Heart right ventricle (tissue), 16 donors: ENCODE data around the gene CRACR2B. TPM values are rescaled to one million over a fixed set of nuclear protein-coding genes. Genes with fewer than 3 reads are reported as not detected.

Experiments
- ATAC-seq, 8 donors: fragments of 200-7000 bp; cut with Tn5 transposase; one replicate each; pipeline ENCODE4 v1.9.1; 2020; ENCODE audit warnings: mild to moderate bottlenecking in 8 of 8, moderate library complexity in 8 of 8, moderate number of reproducible peaks in 1 of 8
- DNase-seq, 2 donors: peaks; one replicate each; pipeline ENCODE4 v3.0.0-alpha.2; 2020
- H3K27ac ChIP-seq, 10 donors: fragments of 200-600 bp; sonication (generic) in 2 of 10; one replicate each; pipeline versions ENCODE4 v1.5.0 to v1.8.0; 2020 to 2022; ENCODE audit warnings: mild to moderate bottlenecking in 3 of 10
- H3K27me3 ChIP-seq, 7 donors: fragments of 200-600 bp; one replicate each; pipeline ENCODE4 v1.8.0; 2021 to 2022; ENCODE audit warnings: mild to moderate bottlenecking in 2 of 7
- H3K36me3 ChIP-seq, 9 donors: fragments of 200-600 bp; sonication (generic) in 1 of 9; one replicate each; pipeline versions ENCODE4 v1.5.0 to v1.8.0; 2020 to 2022; ENCODE audit warnings: mild to moderate bottlenecking in 2 of 9
- H3K4me1 ChIP-seq, 9 donors: fragments of 200-600 bp; sonication (generic) in 1 of 9; one replicate each; pipeline versions ENCODE4 v1.5.0 to v1.8.0; 2020 to 2022; ENCODE audit warnings: mild to moderate bottlenecking in 4 of 9
- H3K4me3 ChIP-seq, 10 donors: fragments of 200-600 bp; sonication (generic) in 2 of 10; one replicate each; pipeline versions ENCODE4 v1.5.0 to v1.8.0; 2020 to 2022; ENCODE audit warnings: mild to moderate bottlenecking in 7 of 10, moderate library complexity in 2 of 10
- H3K9me3 ChIP-seq, 11 donors: fragments of 200-600 bp in 10 of 11; sonication (generic) in 2 of 11; one replicate each; pipeline versions ENCODE4 v1.5.0 to v1.8.0; 2013 to 2022; ENCODE audit warnings: mild to moderate bottlenecking in 2 of 11, control low read depth in 1 of 11, moderate library complexity in 1 of 11
- WGBS, 2 donors: extraction: QIAGEN DNeasy Blood & Tissue Kit; methylation state at CpG; one replicate each; pipeline ENCODE4 v1.1.7; 2013; ENCODE audit warnings: inconsistent platforms in 1 of 2; 5-methylcytosine and 5-hydroxymethylcytosine counted together
- intact Hi-C, 10 donors: fragments of 100-400 bp; cut with DNase I; formaldehyde crosslinking; loops; one replicate each; pipeline versions ENCODE4 v1.11.1 to v1.14.2; 2022
- polyA plus RNA-seq, 2 donors: library from polyadenylated mRNA; stranded (reverse); fragments of 200-250 nt; gene quantifications; one replicate each; pipeline ENCODE4 v1.2.3, GENCODE V29; 2013
- total RNA-seq, 10 donors: library from RNA; stranded (reverse); fragmentation: NEBNext Ultra II Directional in 3 of 10; extraction: Animal tissue kit (Norgen Biotek cat#: 25700) in 3 of 10; gene quantifications; one replicate each; pipeline versions ENCODE4 v1.2.1 to v1.2.4, GENCODE V29; 2021 to 2023
- TF ChIP-seq, protein P1 (sequence below), 9 donors: fragments of 200-600 bp; sonication (generic) in 2 of 9; IDR thresholded peaks; one replicate each; pipeline versions ENCODE4 v1.5.0 to v1.8.0; 2021 to 2022; ENCODE audit warnings: antibody characterized with exemption in 9 of 9, mild to moderate bottlenecking in 5 of 9, moderate library complexity in 1 of 9
- donor health status: Arrhythmogenic right ventricular cardiomyopathy.
- donor health status: ischemic (EF 13 %, LVEDD 7.1; RV severe dilation, severe dysfunction).
- donor health status: healthy with polysubstance abuse.
- donor health status: DM: no; HTN: yes; CAD: no.
- donor health status: DM: no; HTN: no; CAD: no.
- donor health status: ischemic (EF 25% LVEDD 6.9; RV normal size, moderate dysfunction).
- donor health status: ischemic (EF 25% LVEDD 5.7; RV mildly dilated, moderate dysfunction).
- donor health status: healthy.
- donor health status: DM: yes; HTN: yes; CAD: no.
- donor health status: Ischemic cardiomyopathy.
- donor health status: ischemic (EF 35%, LVEDD 5.7; RV mildly dilated, moderate dysfunction).
- donor health status: nonischemic (EF 11% LVEDD 7.7; RV severe dilation, severe dysfunction).
- donor health status: DM: yes; HTN: yes; CAD: no.
- donor health status: PGD.
- donor health status: ischemic (EF 29% LVEDD 5.4; RV normal size, mild dysfunction).
- donor health status: nonischemic (EF 23%, LVEDD 6.1; RV moderate dilation, normal function).

Gene CRACR2B
- total and polyA plus RNA-seq, 12 donors: 11.4 to 72.3 (median 17.0) TPM

DNA sequence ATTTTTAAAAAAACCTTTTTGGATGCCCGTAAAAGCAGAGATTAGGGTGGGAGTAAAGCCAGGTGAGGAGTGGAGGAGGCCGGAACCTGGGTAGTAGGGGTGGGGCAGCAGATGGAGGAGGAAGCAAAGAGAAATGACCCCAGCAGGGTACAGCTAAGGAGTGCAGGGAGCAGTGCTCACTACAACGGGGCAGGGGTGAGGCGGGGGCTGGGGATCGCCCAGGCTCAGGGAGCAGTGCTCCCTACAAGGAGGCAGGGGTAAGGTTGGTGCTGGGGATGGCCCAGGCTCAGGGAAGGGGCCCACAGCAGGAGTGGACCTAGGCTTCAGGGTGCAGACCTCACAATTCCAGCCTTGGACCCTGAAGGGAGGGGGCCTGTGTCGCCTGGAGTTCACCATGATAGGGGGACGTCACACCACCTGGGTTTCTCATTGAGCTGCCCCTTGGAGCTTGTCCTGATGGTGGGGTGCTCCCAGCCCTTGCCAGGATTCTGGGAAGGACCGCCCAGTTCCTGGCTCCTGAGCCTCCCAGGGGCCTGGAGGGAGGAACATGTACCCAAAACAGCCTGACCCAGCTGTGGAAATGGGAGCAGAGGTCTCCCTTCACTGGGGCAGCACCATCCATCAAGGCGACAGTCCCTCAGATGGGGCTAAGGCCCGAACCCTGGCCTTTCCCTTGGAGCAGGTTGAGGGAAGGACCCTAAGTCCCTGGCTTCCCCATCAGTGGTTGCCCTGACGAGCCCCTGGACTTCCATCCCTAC lies 11.9 kb upstream of the CRACR2B start:
- Histone ChIP-seq H3K4me1 (peaks cover 6 to 32% (median 25%) of the 10 kb centered on the region in 9 donors), H3K36me3 (peaks cover 0 to 44% (median 23%) of the 10 kb centered on the region in 9 donors), H3K9me3 (no peaks in the 10 kb centered on the region), H3K27ac (no peak overlapping the region), H3K27me3 (no peaks in the 10 kb centered on the region), H3K4me3 (no peak overlapping the region)
- ATAC-seq: no peak
- intact Hi-C loops: no loop called here
- TF ChIP-seq, protein P1, sequence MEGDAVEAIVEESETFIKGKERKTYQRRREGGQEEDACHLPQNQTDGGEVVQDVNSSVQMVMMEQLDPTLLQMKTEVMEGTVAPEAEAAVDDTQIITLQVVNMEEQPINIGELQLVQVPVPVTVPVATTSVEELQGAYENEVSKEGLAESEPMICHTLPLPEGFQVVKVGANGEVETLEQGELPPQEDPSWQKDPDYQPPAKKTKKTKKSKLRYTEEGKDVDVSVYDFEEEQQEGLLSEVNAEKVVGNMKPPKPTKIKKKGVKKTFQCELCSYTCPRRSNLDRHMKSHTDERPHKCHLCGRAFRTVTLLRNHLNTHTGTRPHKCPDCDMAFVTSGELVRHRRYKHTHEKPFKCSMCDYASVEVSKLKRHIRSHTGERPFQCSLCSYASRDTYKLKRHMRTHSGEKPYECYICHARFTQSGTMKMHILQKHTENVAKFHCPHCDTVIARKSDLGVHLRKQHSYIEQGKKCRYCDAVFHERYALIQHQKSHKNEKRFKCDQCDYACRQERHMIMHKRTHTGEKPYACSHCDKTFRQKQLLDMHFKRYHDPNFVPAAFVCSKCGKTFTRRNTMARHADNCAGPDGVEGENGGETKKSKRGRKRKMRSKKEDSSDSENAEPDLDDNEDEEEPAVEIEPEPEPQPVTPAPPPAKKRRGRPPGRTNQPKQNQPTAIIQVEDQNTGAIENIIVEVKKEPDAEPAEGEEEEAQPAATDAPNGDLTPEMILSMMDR (IDR thresholded peaks at IDR 0.05): no peak
- 85 to 90% methylated on average over 11 of the region's 11 CpGs for WGBS, 2 donors
- DNase-seq: no peak

DNA sequence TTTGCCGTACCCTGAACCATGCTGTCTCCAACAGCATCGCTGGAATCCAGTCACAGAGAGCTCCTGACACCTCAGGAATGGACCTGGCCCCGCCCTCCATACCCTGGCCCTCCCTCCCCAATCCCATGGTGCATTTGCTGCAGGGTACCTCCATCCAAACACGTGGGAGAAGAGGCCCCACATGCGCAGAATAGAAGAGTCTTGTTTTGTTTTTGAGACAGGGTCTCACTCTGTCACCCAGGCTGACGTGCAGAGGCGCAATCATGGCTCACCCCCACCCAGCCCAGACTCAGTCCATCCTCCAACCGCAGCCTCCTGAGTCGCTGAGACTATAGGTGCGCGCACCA lies 11.3 kb upstream of the CRACR2B start:
- TF ChIP-seq, protein P1 (IDR thresholded peaks at IDR 0.05): no peak
- Histone ChIP-seq H3K36me3 (peaks cover 0 to 42% (median 23%) of the 10 kb centered on the region in 9 donors), H3K4me1 (peaks cover 8 to 32% (median 25%) of the 10 kb centered on the region in 9 donors), H3K4me3 (no peak overlapping the region), H3K9me3 (no peaks in the 10 kb centered on the region), H3K27ac (no peak overlapping the region), H3K27me3 (no peaks in the 10 kb centered on the region)
- DNase-seq (no peak), ATAC-seq (no peak)
- WGBS, 2 donors: 78 to 80% methylated on average over 11 of the region's 11 CpGs
- intact Hi-C loops: no loop called here

DNA sequence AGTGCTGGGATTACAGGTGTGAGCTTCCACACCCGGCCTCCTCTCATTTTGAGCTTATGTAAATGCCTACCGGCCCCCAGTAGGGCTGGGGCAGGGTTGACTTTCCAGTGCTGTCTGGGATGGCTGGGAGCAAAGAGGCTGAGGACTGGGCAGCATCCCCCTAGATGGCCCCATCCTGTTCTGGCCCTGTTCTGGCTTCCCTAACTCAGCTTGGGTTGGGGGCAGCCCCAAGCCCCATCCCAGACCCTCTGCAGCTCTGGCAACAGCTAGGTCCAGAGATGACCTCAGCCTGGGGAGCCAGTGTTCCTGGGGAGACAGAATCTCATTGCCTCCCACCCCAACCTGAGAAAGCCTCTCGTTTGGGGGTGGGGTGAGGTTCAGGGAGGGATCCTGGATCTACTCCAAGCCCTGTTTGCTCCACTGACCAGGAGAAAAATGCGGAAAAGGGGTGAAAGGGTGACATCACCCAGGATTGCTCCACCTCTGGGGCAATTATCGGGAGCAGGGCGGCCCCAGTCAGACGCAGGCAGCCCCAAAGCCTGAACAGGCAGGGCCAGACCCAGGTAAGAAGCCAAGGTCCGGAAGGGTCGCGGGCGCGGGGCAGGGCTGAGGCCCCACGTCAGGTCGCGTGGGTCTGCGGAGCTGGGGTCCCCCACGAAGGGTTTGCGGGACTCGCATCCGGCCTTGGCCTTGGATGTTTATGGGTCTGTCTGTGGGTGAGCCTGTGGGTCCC lies 9.2 kb upstream of the CRACR2B start, which contains the start of gene PNPLA2:
Gene PNPLA2 (plus strand): TSS at position 519 of the 733 bp plus-strand sequence. CDS start 805 bp downstream, outside the sequence.
- 32% methylated on average over 20 of the region's 20 CpGs for WGBS, 2 donors
- Histone ChIP-seq H3K27ac (peak within 1 kb of the TSS; percentile 87 to 99 (median 98)), H3K36me3 (peaks cover 0 to 42% (median 6%) of the 10 kb centered on the region in 9 donors), H3K27me3 (no peaks in the 10 kb centered on the region), H3K9me3 (no peaks in the 10 kb centered on the region), H3K4me3 (peak within 1 kb of the TSS; percentile 69 to 99 (median 92)), H3K4me1 (peaks cover 16 to 43% (median 34%) of the 10 kb centered on the region in 9 donors)
- TF ChIP-seq, protein P1 (IDR thresholded peaks at IDR 0.05): no peak
- intact Hi-C loops: no loop called here
- DNase-seq (no peak), ATAC-seq (peak in 4 of 8 donors; percentile 0 to 1 (median 0))

DNA sequence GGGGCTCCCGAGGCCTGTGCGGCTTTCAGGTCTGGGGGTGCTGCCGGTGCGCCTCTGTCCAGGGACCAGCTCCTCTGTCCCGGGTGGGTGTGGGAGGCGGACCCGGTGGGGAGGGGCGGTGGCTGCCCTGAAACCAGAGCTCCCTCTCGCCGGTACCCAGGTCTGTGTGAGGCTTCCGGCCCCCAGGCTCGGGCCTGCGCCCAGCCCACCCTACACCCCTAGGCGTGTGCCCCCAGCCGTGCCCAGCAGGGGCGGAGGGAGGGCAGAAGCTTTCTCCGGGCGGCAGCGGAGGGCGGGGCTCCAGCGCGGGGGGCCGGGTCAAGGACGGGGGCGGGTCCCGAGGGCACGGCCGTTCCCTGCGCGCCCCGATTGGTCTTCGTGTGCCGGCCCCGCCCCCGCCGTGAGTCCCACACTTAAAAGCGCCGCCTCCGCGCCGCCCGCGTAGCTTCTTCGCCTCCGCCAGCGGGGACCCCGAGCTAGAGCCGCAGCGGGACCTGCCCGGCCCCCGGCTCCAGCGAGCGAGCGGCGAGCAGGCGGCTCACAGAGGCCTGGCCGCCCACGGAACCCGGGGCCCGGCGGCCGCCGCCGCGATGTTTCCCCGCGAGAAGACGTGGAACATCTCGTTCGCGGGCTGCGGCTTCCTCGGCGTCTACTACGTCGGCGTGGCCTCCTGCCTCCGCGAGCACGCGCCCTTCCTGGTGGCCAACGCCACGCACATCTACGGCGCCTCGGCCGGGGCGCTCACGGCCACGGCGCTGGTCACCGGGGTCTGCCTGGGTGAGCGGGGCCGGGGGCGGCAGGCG lies 8.4 kb upstream of the CRACR2B start:
- Histone ChIP-seq H3K36me3 (peaks cover 0 to 42% (median 12%) of the 10 kb centered on the region in 9 donors), H3K4me3 (peak overlapping the region; percentile 69 to 99 (median 92)), H3K27me3 (no peaks in the 10 kb centered on the region), H3K4me1 (peaks cover 16 to 46% (median 34%) of the 10 kb centered on the region in 9 donors), H3K27ac (peak overlapping the region; percentile 87 to 99 (median 98)), H3K9me3 (no peaks in the 10 kb centered on the region)
- TF ChIP-seq, protein P1 (IDR thresholded peaks at IDR 0.05): peak in 5 of 9 donors; percentile 14 to 35 (median 27)
- intact Hi-C loops: no loop called here
- DNase-seq (peak; percentile 93 to 95), ATAC-seq (peak; percentile 70 to 92 (median 79))
- WGBS, 2 donors: 0 to 1% methylated on average over 78 to 96 of the region's 96 CpGs
